HUES48 (cell line): ENCODE results near the gene MATN3.

Experiments used
- H3K27ac ChIP-seq: one replicate; pipeline ENCODE4 v1.7.0; 2013; ENCODE audit warnings: low read depth, low read length, inconsistent platforms
- H3K27me3 ChIP-seq: 2 replicates; pipeline ENCODE4 v1.6.1; 2013; ENCODE audit warnings: mild to moderate bottlenecking, low read length; ENCODE audit not compliant: control insufficient read depth, insufficient read depth
- H3K36me3 ChIP-seq: 2 replicates; pipeline ENCODE4 v1.6.1; 2013; ENCODE audit warnings: low read length; ENCODE audit not compliant: control insufficient read depth, insufficient read depth
- H3K4me1 ChIP-seq: 2 replicates; pipeline ENCODE4 v1.6.1; 2013; ENCODE audit warnings: mild to moderate bottlenecking, low read length; ENCODE audit not compliant: control insufficient read depth, insufficient read depth
- H3K4me3 ChIP-seq: 2 replicates; pipeline ENCODE4 v1.5.1; 2013; ENCODE audit warnings: mild to moderate bottlenecking, low read depth, low read length
- H3K9ac ChIP-seq: 2 replicates; pipeline ENCODE4 v1.6.1; 2013; ENCODE audit warnings: mild to moderate bottlenecking, low read depth, low read length, moderate library complexity
- H3K9me3 ChIP-seq: 2 replicates; pipeline ENCODE4 v1.6.1; 2013; ENCODE audit warnings: low read length; ENCODE audit not compliant: control insufficient read depth, insufficient read depth

Gene MATN3

GRCh38 chr2:19971691-19972090 lies 40.8 kb downstream of the MATN3 start:
- no peaks in the 10 kb centered on the region for H3K4me1 ChIP-seq
- H3K9me3 ChIP-seq: no peaks in the 10 kb centered on the region
- peaks cover 66% of the 10 kb centered on the region for H3K36me3 ChIP-seq
- no peak overlapping the region for H3K4me3 ChIP-seq
- no peak overlapping the region for H3K27ac ChIP-seq
- H3K9ac ChIP-seq: no peak overlapping the region
- no peaks in the 10 kb centered on the region for H3K27me3 ChIP-seq

GRCh38 chr2:19963386-19963785 lies 49.1 kb downstream of the MATN3 start:
- H3K36me3 ChIP-seq: peaks cover 27% of the 10 kb centered on the region
- no peaks in the 10 kb centered on the region for H3K27me3 ChIP-seq
- H3K27ac ChIP-seq: no peak overlapping the region
- H3K9ac ChIP-seq: no peak overlapping the region
- H3K4me1 ChIP-seq: no peaks in the 10 kb centered on the region
- no peaks in the 10 kb centered on the region for H3K9me3 ChIP-seq
- H3K4me3 ChIP-seq: no peak overlapping the region

GRCh38 chr2:19955544-19956422 lies 56.7 kb downstream of the MATN3 start:
- Histone ChIP-seq H3K27me3 (no peaks in the 10 kb centered on the region), H3K9ac (no peak overlapping the region), H3K4me1 (no peaks in the 10 kb centered on the region), H3K36me3 (peaks cover 34% of the 10 kb centered on the region), H3K27ac (no peak overlapping the region), H3K4me3 (no peak overlapping the region), H3K9me3 (no peaks in the 10 kb centered on the region)

GRCh38 chr2:19949071-19949470 lies 63.4 kb downstream of the MATN3 start:
- H3K4me3 ChIP-seq: no peak overlapping the region
- peaks cover 66% of the 10 kb centered on the region for H3K36me3 ChIP-seq
- H3K9me3 ChIP-seq: no peaks in the 10 kb centered on the region
- H3K9ac ChIP-seq: no peak overlapping the region
- H3K27ac ChIP-seq: no peak overlapping the region
- peaks cover 19% of the 10 kb centered on the region for H3K4me1 ChIP-seq
- no peaks in the 10 kb centered on the region for H3K27me3 ChIP-seq

GRCh38 chr2:19947184-19947940 lies 65.1 kb downstream of the MATN3 start:
- Histone ChIP-seq H3K9ac (no peak overlapping the region), H3K4me3 (no peak overlapping the region), H3K9me3 (no peaks in the 10 kb centered on the region), H3K36me3 (peaks cover 54% of the 10 kb centered on the region), H3K4me1 (peaks cover 36% of the 10 kb centered on the region), H3K27me3 (no peaks in the 10 kb centered on the region), H3K27ac (no peak overlapping the region)

- H3K4me3 ChIP-seq: peak overlapping the region; percentile 31
These were observed 68.1 kb downstream of the MATN3 start for GRCh38 chr2:19944205-19944845.

GRCh38 chr2:19943189-19943588 lies 69.3 kb downstream of the MATN3 start:
- Histone ChIP-seq H3K36me3 (peaks cover 33% of the 10 kb centered on the region), H3K4me1 (peaks cover 38% of the 10 kb centered on the region), H3K4me3 (no peak overlapping the region), H3K9ac (no peak overlapping the region), H3K27ac (no peak overlapping the region), H3K9me3 (no peaks in the 10 kb centered on the region), H3K27me3 (no peaks in the 10 kb centered on the region)

More at GRCh38 chr2:19944205-19944845, 68.1 kb downstream of the MATN3 start:
- Histone ChIP-seq H3K27ac (peak overlapping the region; percentile 82), H3K9ac (peak overlapping the region; percentile 23; the same call in 1 of the 2 replicates), H3K9me3 (no peaks in the 10 kb centered on the region), H3K27me3 (no peaks in the 10 kb centered on the region), H3K4me1 (peaks cover 38% of the 10 kb centered on the region), H3K36me3 (peaks cover 35% of the 10 kb centered on the region)

GRCh38 chr2:19942199-19942598 lies 70.3 kb downstream of the MATN3 start:
- peaks cover 38% of the 10 kb centered on the region for H3K4me1 ChIP-seq
- H3K27me3 ChIP-seq: no peaks in the 10 kb centered on the region
- H3K9me3 ChIP-seq: no peaks in the 10 kb centered on the region
- H3K9ac ChIP-seq: no peak overlapping the region
- no peak overlapping the region for H3K27ac ChIP-seq
- H3K4me3 ChIP-seq: no peak overlapping the region
- H3K36me3 ChIP-seq: peaks cover 34% of the 10 kb centered on the region
